ENCODE data around the gene ANKRD26.
"Not testable (repeated sequence)": the region's sequence is repeated elsewhere in the genome, so short reads cannot be mapped to it uniquely, and the experiment has no call there.

ANKRD26 gene

GRCh38 chr10:27088119-27089044, 11.9 kb downstream of the ANKRD26 start:
- H3K4me1 ChIP-seq (ENCODE audit: control insufficient read depth, insufficient read depth, low read length): no peaks in the 10 kb centered on the region
- no peak overlapping the region for H3K4me3 ChIP-seq (ENCODE audit: low read length in 2 of 2)
- no peak overlapping the region for H3K9ac ChIP-seq (ENCODE audit: low read length in 2 of 2)
- H3K27me3 ChIP-seq (ENCODE audit: control insufficient read depth in 1 of 2, insufficient read depth in 2 of 2, low read length in 2 of 2): no peaks in the 10 kb centered on the region
- H3K9me3 ChIP-seq (ENCODE audit: control insufficient read depth in 2 of 2, low read length in 2 of 2): no peaks in the 10 kb centered on the region
- no peak overlapping the region for H3K27ac ChIP-seq (ENCODE audit: low read length)
- H3K36me3 ChIP-seq (ENCODE audit: control insufficient read depth in 2 of 2, insufficient read depth in 2 of 2, low read length in 2 of 2): peaks cover 6 to 14% of the 10 kb centered on the region in 2 donors

- no peak overlapping the region for H3K9ac ChIP-seq (ENCODE audit: low read length in 2 of 2)
- H3K4me3 ChIP-seq (ENCODE audit: low read length in 2 of 2): no peak overlapping the region
- no peaks in the 10 kb centered on the region for H3K27me3 ChIP-seq (ENCODE audit: control insufficient read depth in 1 of 2, insufficient read depth in 2 of 2, low read length in 2 of 2)
- H3K27ac ChIP-seq (ENCODE audit: low read length): no peak overlapping the region
- H3K4me1 ChIP-seq (ENCODE audit: control insufficient read depth, insufficient read depth, low read length): no peaks in the 10 kb centered on the region
- H3K9me3 ChIP-seq (ENCODE audit: control insufficient read depth in 2 of 2, low read length in 2 of 2): no peaks in the 10 kb centered on the region
- H3K36me3 ChIP-seq (ENCODE audit: control insufficient read depth in 2 of 2, insufficient read depth in 2 of 2, low read length in 2 of 2): peaks cover 17 to 29% of the 10 kb centered on the region in 2 donors
Observed at GRCh38 chr10:27072436-27073114, 27.7 kb downstream of the ANKRD26 start.

- Histone ChIP-seq H3K27ac (ENCODE audit: low read length) (no peak overlapping the region), H3K36me3 (ENCODE audit: control insufficient read depth in 2 of 2, insufficient read depth in 2 of 2, low read length in 2 of 2) (peaks cover 10 to 21% of the 10 kb centered on the region in 2 donors), H3K27me3 (ENCODE audit: control insufficient read depth in 1 of 2, insufficient read depth in 2 of 2, low read length in 2 of 2) (no peaks in the 10 kb centered on the region), H3K4me3 (ENCODE audit: low read length in 2 of 2) (no peak overlapping the region), H3K9me3 (ENCODE audit: control insufficient read depth in 2 of 2, low read length in 2 of 2) (no peaks in the 10 kb centered on the region), H3K4me1 (ENCODE audit: control insufficient read depth, insufficient read depth, low read length) (no peaks in the 10 kb centered on the region), H3K9ac (ENCODE audit: low read length in 2 of 2) (no peak overlapping the region)
Observed at GRCh38 chr10:27068217-27068891, 31.9 kb downstream of the ANKRD26 start.

- no peak overlapping the region for H3K4me3 ChIP-seq (ENCODE audit: low read length in 2 of 2)
- H3K9ac ChIP-seq (ENCODE audit: low read length in 2 of 2): no peak overlapping the region
- peaks cover 2 to 9% of the 10 kb centered on the region in 2 donors for H3K36me3 ChIP-seq (ENCODE audit: control insufficient read depth in 2 of 2, insufficient read depth in 2 of 2, low read length in 2 of 2)
- no peak overlapping the region for H3K27ac ChIP-seq (ENCODE audit: low read length)
- no peaks in the 10 kb centered on the region for H3K27me3 ChIP-seq (ENCODE audit: control insufficient read depth in 1 of 2, insufficient read depth in 2 of 2, low read length in 2 of 2)
- H3K9me3 ChIP-seq (ENCODE audit: control insufficient read depth in 2 of 2, low read length in 2 of 2): no peaks in the 10 kb centered on the region
- no peaks in the 10 kb centered on the region for H3K4me1 ChIP-seq (ENCODE audit: control insufficient read depth, insufficient read depth, low read length)
Observed at GRCh38 chr10:27065084-27065483, 35.2 kb downstream of the ANKRD26 start.

GRCh38 chr10:27052656-27053055, 47.6 kb downstream of the ANKRD26 start:
- Histone ChIP-seq H3K9ac (ENCODE audit: low read length in 2 of 2) (no peak overlapping the region), H3K27me3 (ENCODE audit: control insufficient read depth in 1 of 2, insufficient read depth in 2 of 2, low read length in 2 of 2) (no peaks in the 10 kb centered on the region), H3K36me3 (ENCODE audit: control insufficient read depth in 2 of 2, insufficient read depth in 2 of 2, low read length in 2 of 2) (no peaks in the 10 kb centered on the region), H3K9me3 (ENCODE audit: control insufficient read depth in 2 of 2, low read length in 2 of 2) (no peaks in the 10 kb centered on the region), H3K27ac (ENCODE audit: low read length) (no peak overlapping the region), H3K4me1 (ENCODE audit: control insufficient read depth, insufficient read depth, low read length) (no peaks in the 10 kb centered on the region), H3K4me3 (ENCODE audit: low read length in 2 of 2) (no peak overlapping the region)

- not testable (repeated sequence) for H3K4me3 ChIP-seq (ENCODE audit: low read length in 2 of 2); H3K27ac ChIP-seq (ENCODE audit: low read length); H3K9me3 ChIP-seq (ENCODE audit: control insufficient read depth in 2 of 2, low read length in 2 of 2); H3K4me1 ChIP-seq (ENCODE audit: control insufficient read depth, insufficient read depth, low read length); H3K9ac ChIP-seq (ENCODE audit: low read length in 2 of 2); H3K27me3 ChIP-seq (ENCODE audit: control insufficient read depth in 1 of 2, insufficient read depth in 2 of 2, low read length in 2 of 2)
- H3K36me3 ChIP-seq (ENCODE audit: control insufficient read depth in 2 of 2, insufficient read depth in 2 of 2, low read length in 2 of 2): peaks cover 3 to 11% of the 10 kb centered on the region in 2 donors
Observed at GRCh38 chr10:27045247-27045646, 55.0 kb downstream of the ANKRD26 start.

DNA sequence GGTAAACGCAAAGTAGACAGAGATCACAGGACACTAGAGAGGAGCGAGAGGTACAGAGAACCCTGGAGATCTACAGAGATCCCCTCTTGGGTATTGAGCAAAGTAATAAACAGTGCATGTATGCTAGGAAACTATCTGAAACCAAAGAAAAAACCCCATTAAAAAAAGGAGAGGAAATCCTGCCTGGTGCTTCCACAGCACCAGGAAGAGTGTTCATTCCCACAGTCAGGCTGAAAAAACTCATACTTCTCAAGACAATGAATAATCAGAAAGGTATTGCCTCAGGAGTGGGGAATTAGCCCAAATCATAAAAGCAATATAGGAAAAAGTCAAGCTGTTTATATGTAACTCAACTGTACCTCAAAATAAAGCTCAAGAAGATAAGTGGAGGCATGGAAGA, 59.1 kb downstream of the ANKRD26 start:
- Histone ChIP-seq H3K9me3 (ENCODE audit: control insufficient read depth in 2 of 2, low read length in 2 of 2) (no peaks in the 10 kb centered on the region), H3K27ac (ENCODE audit: low read length) (no peak overlapping the region), H3K4me1 (ENCODE audit: control insufficient read depth, insufficient read depth, low read length) (no peaks in the 10 kb centered on the region), H3K27me3 (ENCODE audit: control insufficient read depth in 1 of 2, insufficient read depth in 2 of 2, low read length in 2 of 2) (no peaks in the 10 kb centered on the region), H3K4me3 (ENCODE audit: low read length in 2 of 2) (no peak overlapping the region), H3K9ac (ENCODE audit: low read length in 2 of 2) (no peak overlapping the region), H3K36me3 (ENCODE audit: control insufficient read depth in 2 of 2, insufficient read depth in 2 of 2, low read length in 2 of 2) (peaks cover 7 to 11% of the 10 kb centered on the region in 2 donors)

DNA sequence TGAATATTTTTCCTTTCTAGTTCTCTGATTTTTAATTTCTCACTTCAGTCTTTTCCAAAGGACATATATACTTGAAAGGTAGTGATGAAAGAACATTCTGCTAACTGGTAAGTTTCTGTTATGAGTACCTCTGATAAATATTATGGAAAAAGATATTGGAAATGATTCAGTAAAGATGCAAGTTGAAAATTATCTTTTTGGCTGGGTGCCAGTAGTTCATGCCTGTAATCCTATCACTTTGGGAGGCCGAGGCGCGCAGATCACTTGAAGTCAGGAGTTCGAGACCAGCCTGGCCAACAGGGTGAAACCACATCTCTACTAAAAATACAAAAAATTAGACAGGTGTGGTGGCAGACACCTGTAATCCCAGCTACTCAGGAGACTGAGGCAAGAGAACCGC, 62.1 kb downstream of the ANKRD26 start:
- H3K9ac ChIP-seq (ENCODE audit: low read length in 2 of 2): no peak overlapping the region
- H3K27me3 ChIP-seq (ENCODE audit: control insufficient read depth in 1 of 2, insufficient read depth in 2 of 2, low read length in 2 of 2): no peaks in the 10 kb centered on the region
- peaks cover 10 to 11% of the 10 kb centered on the region in 2 donors for H3K36me3 ChIP-seq (ENCODE audit: control insufficient read depth in 2 of 2, insufficient read depth in 2 of 2, low read length in 2 of 2)
- H3K27ac ChIP-seq (ENCODE audit: low read length): no peak overlapping the region
- no peak overlapping the region for H3K4me3 ChIP-seq (ENCODE audit: low read length in 2 of 2)
- H3K9me3 ChIP-seq (ENCODE audit: control insufficient read depth in 2 of 2, low read length in 2 of 2): no peaks in the 10 kb centered on the region
- H3K4me1 ChIP-seq (ENCODE audit: control insufficient read depth, insufficient read depth, low read length): no peaks in the 10 kb centered on the region

GRCh38 chr10:27035163-27035562, 65.1 kb downstream of the ANKRD26 start:
- H3K36me3 ChIP-seq (ENCODE audit: control insufficient read depth in 2 of 2, insufficient read depth in 2 of 2, low read length in 2 of 2): peaks cover under 1 to 7% of the 10 kb centered on the region in 2 donors
- H3K27ac ChIP-seq (ENCODE audit: low read length): no peak overlapping the region
- H3K9me3 ChIP-seq (ENCODE audit: control insufficient read depth in 2 of 2, low read length in 2 of 2): no peaks in the 10 kb centered on the region

GRCh38 chr10:27030060-27030459, 70.2 kb downstream of the ANKRD26 start:
- Histone ChIP-seq H3K27me3 (ENCODE audit: control insufficient read depth in 1 of 2, insufficient read depth in 2 of 2, low read length in 2 of 2) (no peaks in the 10 kb centered on the region), H3K4me1 (ENCODE audit: control insufficient read depth, insufficient read depth, low read length) (no peaks in the 10 kb centered on the region), H3K4me3 (ENCODE audit: low read length in 2 of 2) (no peak overlapping the region), H3K9me3 (ENCODE audit: control insufficient read depth in 2 of 2, low read length in 2 of 2) (no peaks in the 10 kb centered on the region), H3K9ac (ENCODE audit: low read length in 2 of 2) (no peak overlapping the region), H3K36me3 (ENCODE audit: control insufficient read depth in 2 of 2, insufficient read depth in 2 of 2, low read length in 2 of 2) (peaks cover 3 to 20% of the 10 kb centered on the region in 2 donors), H3K27ac (ENCODE audit: low read length) (no peak overlapping the region)

More at GRCh38 chr10:27035163-27035562, 65.1 kb downstream of the ANKRD26 start:
- H3K4me1 ChIP-seq (ENCODE audit: control insufficient read depth, insufficient read depth, low read length): no peaks in the 10 kb centered on the region
- H3K9ac ChIP-seq (ENCODE audit: low read length in 2 of 2): no peak overlapping the region
- no peak overlapping the region for H3K4me3 ChIP-seq (ENCODE audit: low read length in 2 of 2)
- H3K27me3 ChIP-seq (ENCODE audit: control insufficient read depth in 1 of 2, insufficient read depth in 2 of 2, low read length in 2 of 2): no peaks in the 10 kb centered on the region

Data from stomach smooth muscle (tissue), 2 donors.